K562 (cell line): ENCODE measurements around the gene LRRC8C. TPM values are rescaled to one million over a fixed set of nuclear protein-coding genes. Genes with fewer than 3 reads are reported as not detected.

Experiments used
- ARHGAP35 ChIP-seq: fragments of 450-650 bp; IDR thresholded peaks from 2 replicates; pipeline ENCODE4 v1.6.1; 2018; ENCODE audit not compliant: partially characterized antibody
- BRF1 ChIP-seq: IDR thresholded peaks from 3 replicates; pipeline ENCODE4 v1.6.1; 2011; ENCODE audit warnings: borderline replicate concordance, mild to moderate bottlenecking; ENCODE audit not compliant: insufficient read length; ENCODE audit errors: extremely low read depth
- DNMT1 ChIP-seq: fragments of 450-650 bp; IDR thresholded peaks from 2 replicates; pipeline ENCODE4 v1.6.1; 2016; ENCODE audit warnings: antibody characterized with exemption, mild to moderate bottlenecking
- FOXJ2 ChIP-seq: fragments of 200-800 bp; sonication (Bioruptor generic); IDR thresholded peaks from 2 replicates; pipeline ENCODE4 v1.6.1; 2016; ENCODE audit warnings: missing genetic modification characterization, missing compliant biosample characterization
- FOXP4 ChIP-seq: sonication (generic); formaldehyde crosslinking; IDR thresholded peaks from 2 replicates; pipeline ENCODE4 v1.8.0; 2022; ENCODE audit warnings: mild to moderate bottlenecking, missing genetic modification reagents, borderline replicate concordance
- NFE2 ChIP-seq: IDR thresholded peaks from 2 replicates; pipeline ENCODE4 v1.6.1; 2014; ENCODE audit warnings: antibody characterized with exemption, low read depth
- NFIX ChIP-seq: fragments of 250-450 bp; sonication (Bioruptor Pico); IDR thresholded peaks from 2 replicates; pipeline ENCODE4 v1.4.0; 2020; ENCODE audit warnings: low read depth, mild to moderate bottlenecking, moderate library complexity
- POLR2B ChIP-seq: fragments of 450-650 bp; IDR thresholded peaks from 2 replicates; pipeline ENCODE4 v1.6.1; 2018; ENCODE audit warnings: low read depth; ENCODE audit not compliant: partially characterized antibody
- PREB ChIP-seq: sonication (generic); formaldehyde crosslinking; IDR thresholded peaks from 2 replicates; pipeline ENCODE4 v1.8.1; 2023; ENCODE audit warnings: mild to moderate bottlenecking, missing genetic modification reagents
- PYGO2 ChIP-seq: fragments of 450-650 bp; IDR thresholded peaks from 2 replicates; pipeline ENCODE4 v1.6.1; 2016; ENCODE audit warnings: mild to moderate bottlenecking, missing genetic modification characterization, moderate library complexity, missing compliant biosample characterization
- RBM34 ChIP-seq: fragments of 200-400 bp; formaldehyde crosslinking; IDR thresholded peaks from 2 replicates; pipeline ENCODE4 v1.6.1; 2018; ENCODE audit warnings: low read length, borderline replicate concordance; ENCODE audit not compliant: insufficient read depth
- ZNF175 ChIP-seq: fragments of 200-800 bp; sonication (Bioruptor generic); IDR thresholded peaks from 2 replicates; pipeline ENCODE4 v1.6.1; 2016; ENCODE audit warnings: low read depth, mild to moderate bottlenecking, missing genetic modification characterization, missing compliant biosample characterization
- ZNF780A ChIP-seq: fragments of 250-450 bp; sonication (Bioruptor Pico); IDR thresholded peaks from 2 replicates; pipeline ENCODE4 v1.5.0; 2021; ENCODE audit warnings: mild to moderate bottlenecking
- polyA plus RNA-seq, 8 experiments: library from polyadenylated mRNA; depleted of rRNA in 4 of 8; stranded (reverse) in 5 of 8; unstranded in 3 of 8; fragments of >200 nt; fragmentation: Nextera tagmentation in 2 of 8; fragmentation: Illumina TruSeq in 1 of 8; extraction: Ambion mirVana in 2 of 8; extraction: Trizol in 1 of 8; gene quantifications; 2 replicates each; pipeline versions ENCODE4 v1.2.1 to v1.2.3, GENCODE V29; 2011 to 2014; ENCODE audit warnings: inconsistent platforms in 1 of 8, missing spikeins in 1 of 8
- total RNA-seq, 7 experiments: library from RNA; depleted of rRNA in 6 of 7; stranded (reverse); fragments of >200 nt in 6 of 7; fragmentation: Illumina TruSeq in 2 of 7; extraction: Trizol in 2 of 7; gene quantifications; 2 replicates each; pipeline versions ENCODE4 v1.2.1 to v1.2.3, GENCODE V29; 2011 to 2021; ENCODE audit warnings: low replicate concordance in 1 of 7
- TF ChIP-seq, protein P1 (sequence below): fragments of 450-650 bp; IDR thresholded peaks from 2 replicates; pipeline ENCODE4 v1.6.1; 2016; ENCODE audit warnings: borderline replicate concordance
- TF ChIP-seq, protein P2 (sequence below): fragments of 450-650 bp; IDR thresholded peaks from 2 replicates; pipeline ENCODE4 v1.6.1; 2017; ENCODE audit warnings: antibody characterized with exemption
- TF ChIP-seq, protein P3 (sequence below): fragments of 250-450 bp; sonication (Bioruptor Pico); IDR thresholded peaks from 2 replicates; pipeline ENCODE4 v1.5.0; 2021

LRRC8C gene
- total and polyA plus RNA-seq, 9 of the 15 experiments (the other 6 are each of a cell fraction or from before 2014, with no cell fraction given), result 1.00 to 12.5 (median 4.5) TPM

DNA sequence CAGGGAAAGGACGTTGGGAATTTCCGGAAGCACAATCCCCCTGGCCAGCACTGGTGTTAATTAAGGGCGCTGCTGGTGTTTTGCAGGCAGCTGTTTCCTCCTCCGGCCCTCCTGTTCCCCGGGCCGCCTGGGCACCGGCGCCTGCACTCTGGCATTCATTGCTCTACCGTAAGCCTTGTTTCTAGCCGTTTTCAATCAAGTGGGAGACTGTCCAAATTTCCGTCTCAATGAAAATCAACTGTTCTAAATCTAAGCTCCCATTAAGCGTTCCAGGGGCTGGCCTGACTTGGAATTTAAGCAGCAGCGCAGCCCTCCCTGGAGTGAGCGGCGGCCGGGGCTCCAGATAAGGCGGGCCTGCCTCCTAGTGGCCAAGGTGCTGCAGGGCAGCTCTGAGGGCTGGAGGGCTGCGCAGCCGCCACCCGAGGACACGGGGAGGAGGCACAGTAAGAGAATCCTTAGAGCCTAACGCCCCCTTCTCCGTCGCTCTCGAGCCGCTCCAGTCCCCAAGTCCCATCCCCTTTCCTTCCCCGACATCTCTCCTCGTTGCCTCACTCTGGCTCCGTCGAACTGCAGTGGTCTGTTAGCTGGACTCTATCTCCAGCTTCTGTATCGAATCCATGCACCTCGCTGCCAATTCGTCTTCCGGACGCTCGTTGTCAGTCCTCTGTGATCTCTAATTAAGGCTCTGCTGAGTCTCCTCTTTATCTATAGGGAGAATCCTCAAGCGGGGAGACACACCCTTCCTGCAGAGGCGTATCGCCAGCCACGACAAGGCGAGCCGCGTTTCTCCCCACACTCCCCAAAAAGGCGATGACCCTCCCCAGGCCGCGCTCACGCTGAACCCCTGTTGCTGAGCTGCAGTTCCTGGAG, 130.1 kb downstream of the LRRC8C start (continued):
- 0 out of 2 replicates have a peak, but pooled peaks have one; percentile 67 for TF ChIP-seq DNMT1
- TF ChIP-seq, protein P1, sequence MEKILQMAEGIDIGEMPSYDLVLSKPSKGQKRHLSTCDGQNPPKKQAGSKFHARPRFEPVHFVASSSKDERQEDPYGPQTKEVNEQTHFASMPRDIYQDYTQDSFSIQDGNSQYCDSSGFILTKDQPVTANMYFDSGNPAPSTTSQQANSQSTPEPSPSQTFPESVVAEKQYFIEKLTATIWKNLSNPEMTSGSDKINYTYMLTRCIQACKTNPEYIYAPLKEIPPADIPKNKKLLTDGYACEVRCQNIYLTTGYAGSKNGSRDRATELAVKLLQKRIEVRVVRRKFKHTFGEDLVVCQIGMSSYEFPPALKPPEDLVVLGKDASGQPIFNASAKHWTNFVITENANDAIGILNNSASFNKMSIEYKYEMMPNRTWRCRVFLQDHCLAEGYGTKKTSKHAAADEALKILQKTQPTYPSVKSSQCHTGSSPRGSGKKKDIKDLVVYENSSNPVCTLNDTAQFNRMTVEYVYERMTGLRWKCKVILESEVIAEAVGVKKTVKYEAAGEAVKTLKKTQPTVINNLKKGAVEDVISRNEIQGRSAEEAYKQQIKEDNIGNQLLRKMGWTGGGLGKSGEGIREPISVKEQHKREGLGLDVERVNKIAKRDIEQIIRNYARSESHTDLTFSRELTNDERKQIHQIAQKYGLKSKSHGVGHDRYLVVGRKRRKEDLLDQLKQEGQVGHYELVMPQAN, result peak; percentile 66; the same call in 1 of the 2 replicates
- TF ChIP-seq ZNF175, result peak; percentile 43; the same call in 1 of the 2 replicates
- TF ChIP-seq RBM34, result no peak
- TF ChIP-seq FOXJ2 (tag), result no peak
- TF ChIP-seq, protein P2, sequence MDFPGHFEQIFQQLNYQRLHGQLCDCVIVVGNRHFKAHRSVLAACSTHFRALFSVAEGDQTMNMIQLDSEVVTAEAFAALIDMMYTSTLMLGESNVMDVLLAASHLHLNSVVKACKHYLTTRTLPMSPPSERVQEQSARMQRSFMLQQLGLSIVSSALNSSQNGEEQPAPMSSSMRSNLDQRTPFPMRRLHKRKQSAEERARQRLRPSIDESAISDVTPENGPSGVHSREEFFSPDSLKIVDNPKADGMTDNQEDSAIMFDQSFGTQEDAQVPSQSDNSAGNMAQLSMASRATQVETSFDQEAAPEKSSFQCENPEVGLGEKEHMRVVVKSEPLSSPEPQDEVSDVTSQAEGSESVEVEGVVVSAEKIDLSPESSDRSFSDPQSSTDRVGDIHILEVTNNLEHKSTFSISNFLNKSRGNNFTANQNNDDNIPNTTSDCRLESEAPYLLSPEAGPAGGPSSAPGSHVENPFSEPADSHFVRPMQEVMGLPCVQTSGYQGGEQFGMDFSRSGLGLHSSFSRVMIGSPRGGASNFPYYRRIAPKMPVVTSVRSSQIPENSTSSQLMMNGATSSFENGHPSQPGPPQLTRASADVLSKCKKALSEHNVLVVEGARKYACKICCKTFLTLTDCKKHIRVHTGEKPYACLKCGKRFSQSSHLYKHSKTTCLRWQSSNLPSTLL, result no peak
- no peak for TF ChIP-seq NFE2
- no peak for TF ChIP-seq BRF1
- TF ChIP-seq PYGO2, result no peak
- TF ChIP-seq ARHGAP35, result no peak
- no peak for TF ChIP-seq NFIX (CRISPR knock-in tag)
- no peak for TF ChIP-seq ZNF780A (CRISPR knock-in tag)
- TF ChIP-seq PREB (CRISPR knock-in tag), result no peak
- TF ChIP-seq, protein P3, sequence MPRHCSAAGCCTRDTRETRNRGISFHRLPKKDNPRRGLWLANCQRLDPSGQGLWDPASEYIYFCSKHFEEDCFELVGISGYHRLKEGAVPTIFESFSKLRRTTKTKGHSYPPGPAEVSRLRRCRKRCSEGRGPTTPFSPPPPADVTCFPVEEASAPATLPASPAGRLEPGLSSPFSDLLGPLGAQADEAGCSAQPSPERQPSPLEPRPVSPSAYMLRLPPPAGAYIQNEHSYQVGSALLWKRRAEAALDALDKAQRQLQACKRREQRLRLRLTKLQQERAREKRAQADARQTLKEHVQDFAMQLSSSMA (CRISPR knock-in tag), result no peak
- TF ChIP-seq FOXP4 (CRISPR knock-in tag), result no peak
- no peak for TF ChIP-seq POLR2B
